Measurements from ENCODE around the gene KIF1C.

KIF1C gene

GRCh38 chr17:5033352-5034015 lies 35.7 kb downstream of the KIF1C start:
- DNase-seq, result no peak
- TF ChIP-seq POLR2A (IDR thresholded peaks at IDR 0.05; ENCODE audit: low read length) (no peak), GATA1 (IDR thresholded peaks at IDR 0.05; ENCODE audit: low read depth, low read length) (no peak)

DNA sequence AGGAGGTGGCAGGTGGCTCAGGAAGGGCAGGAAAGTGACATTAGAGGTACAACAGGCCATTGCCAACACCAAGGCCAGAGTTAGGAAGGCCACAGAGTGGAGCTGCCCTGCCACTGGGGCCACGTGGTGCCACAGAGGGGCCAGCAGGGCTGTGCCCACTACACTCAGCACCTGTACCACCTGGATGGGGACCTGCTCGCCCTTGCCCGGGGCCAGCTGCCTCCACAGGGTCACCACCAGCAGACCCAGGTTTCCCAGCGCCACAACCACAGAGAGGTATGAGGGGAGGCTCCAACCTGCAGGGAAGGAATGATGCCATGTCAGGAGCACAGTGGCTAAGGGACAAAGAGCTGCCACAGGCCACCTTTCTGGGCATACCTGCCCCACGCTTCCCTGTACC lies 36.3 kb downstream of the KIF1C start:
- DNase-seq, result no peak
- TF ChIP-seq POLR2A (IDR thresholded peaks at IDR 0.05; ENCODE audit: low read length) (no peak), GATA1 (IDR thresholded peaks at IDR 0.05; ENCODE audit: low read depth, low read length) (no peak)

DNA sequence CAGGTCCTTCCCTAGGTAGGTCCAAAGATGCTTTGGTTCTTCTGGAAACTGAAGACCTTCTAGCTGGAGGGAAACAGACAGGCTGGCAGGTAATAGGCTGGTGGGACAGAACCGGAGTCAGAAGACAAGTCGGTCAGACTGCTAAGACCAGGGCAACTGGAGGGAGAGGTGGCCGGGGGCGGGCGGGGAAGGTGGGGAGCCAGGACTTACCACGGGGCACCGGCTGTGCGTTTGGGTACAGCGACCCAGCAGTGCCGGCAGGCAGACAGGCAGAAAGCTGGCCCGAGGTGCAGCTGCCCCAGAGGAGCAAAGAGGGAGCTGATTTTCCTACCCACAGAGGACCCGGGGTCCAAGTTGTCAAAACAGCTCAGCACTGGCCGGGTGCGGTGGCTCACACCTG lies 36.9 kb downstream of the KIF1C start:
- TF ChIP-seq GATA1 (IDR thresholded peaks at IDR 0.05; ENCODE audit: low read depth, low read length), result no peak
- no peak for TF ChIP-seq POLR2A (IDR thresholded peaks at IDR 0.05; ENCODE audit: low read length)
- DNase-seq, result no peak

DNA sequence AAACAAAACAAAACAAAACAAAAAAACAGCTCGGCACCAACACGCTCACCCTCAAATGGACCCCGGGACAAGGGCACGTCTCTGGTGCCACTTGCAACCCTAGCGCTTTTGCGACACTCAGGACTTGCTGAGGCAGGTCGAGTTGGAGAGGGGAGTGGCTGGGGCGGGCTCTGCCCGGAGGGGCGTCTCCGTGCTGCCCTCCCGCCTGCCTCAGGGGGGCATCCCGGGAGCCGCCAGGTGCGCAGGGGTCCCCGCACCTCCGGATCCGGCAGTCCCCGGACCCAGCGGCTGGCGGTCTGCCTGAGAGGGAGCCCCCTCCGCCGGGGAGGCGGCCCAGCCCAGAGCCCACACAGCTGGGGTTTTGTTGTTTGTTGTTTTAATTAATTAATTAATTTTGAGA lies 37.6 kb downstream of the KIF1C start, which contains the start of gene SLC52A1:
Gene SLC52A1 (minus strand): TSS at position 112 of the 400 bp plus-strand sequence. CDS start 820 bp downstream, outside the sequence.
- TF ChIP-seq POLR2A (IDR thresholded peaks at IDR 0.05; ENCODE audit: low read length), result no peak
- no peak for TF ChIP-seq GATA1 (IDR thresholded peaks at IDR 0.05; ENCODE audit: low read depth, low read length)
- no peak for DNase-seq

GRCh38 chr17:5042157-5043022 lies 44.6 kb downstream of the KIF1C start:
- TF ChIP-seq POLR2A (IDR thresholded peaks at IDR 0.05; ENCODE audit: low read length) (no peak), GATA1 (IDR thresholded peaks at IDR 0.05; ENCODE audit: low read depth, low read length) (no peak)
- DNase-seq, result no peak

DNA sequence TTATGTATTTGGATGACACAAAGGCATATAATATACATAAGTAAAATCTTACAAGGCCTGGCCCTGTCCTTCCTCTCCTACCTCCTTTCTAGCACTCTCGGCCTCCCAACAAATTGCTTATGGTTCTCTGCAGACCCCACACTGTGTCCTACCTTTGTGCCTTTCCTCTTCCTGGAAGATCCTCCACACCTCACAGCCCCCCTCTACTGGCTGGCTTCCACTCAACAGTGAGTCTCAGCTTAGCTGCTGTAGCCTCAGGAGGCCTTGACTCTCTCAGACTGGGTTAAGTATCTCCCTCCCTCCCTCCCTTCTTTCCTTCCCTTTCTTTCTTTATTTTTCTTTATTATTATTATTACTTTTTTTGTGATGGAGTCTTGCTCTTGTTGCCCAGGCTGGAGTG lies 45.8 kb downstream of the KIF1C start:
- TF ChIP-seq GATA1 (IDR thresholded peaks at IDR 0.05; ENCODE audit: low read depth, low read length), result no peak
- no peak for TF ChIP-seq POLR2A (IDR thresholded peaks at IDR 0.05; ENCODE audit: low read length)

GRCh38 chr17:5044630-5045029 lies 46.9 kb downstream of the KIF1C start:
- DNase-seq, result no peak
- TF ChIP-seq GATA1 (IDR thresholded peaks at IDR 0.05; ENCODE audit: low read depth, low read length), result no peak

More for the DNA sequence above, 45.8 kb downstream of the KIF1C start:
- DNase-seq, result no peak

DNA sequence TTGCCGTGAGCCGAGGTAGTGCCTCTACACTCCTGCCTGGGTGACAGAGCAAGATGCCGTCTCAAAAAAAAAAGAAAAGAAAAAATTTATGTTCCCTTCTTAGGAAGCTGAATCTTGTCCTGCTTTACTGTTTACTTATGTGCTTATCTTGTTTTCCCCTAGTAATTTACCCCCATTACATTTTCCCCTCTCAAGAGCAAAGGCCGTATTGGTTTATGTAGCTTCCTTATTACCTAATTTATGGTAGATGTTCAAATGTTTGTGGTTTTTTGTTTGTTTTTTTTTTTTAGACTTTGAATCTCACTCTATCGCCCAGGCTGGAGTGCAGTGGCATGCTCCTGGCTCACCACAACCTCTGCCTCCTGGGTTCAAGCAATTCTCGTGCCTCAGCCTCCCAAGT lies 47.7 kb downstream of the KIF1C start:
- DNase-seq, result no peak
- no peak for TF ChIP-seq GATA1 (IDR thresholded peaks at IDR 0.05; ENCODE audit: low read depth, low read length)
- no peak for TF ChIP-seq POLR2A (IDR thresholded peaks at IDR 0.05; ENCODE audit: low read length)

GRCh38 chr17:5047446-5047845 lies 49.7 kb downstream of the KIF1C start:
- no peak for DNase-seq
- TF ChIP-seq GATA1 (IDR thresholded peaks at IDR 0.05; ENCODE audit: low read depth, low read length) (no peak), POLR2A (IDR thresholded peaks at IDR 0.05; ENCODE audit: low read length) (no peak)

DNA sequence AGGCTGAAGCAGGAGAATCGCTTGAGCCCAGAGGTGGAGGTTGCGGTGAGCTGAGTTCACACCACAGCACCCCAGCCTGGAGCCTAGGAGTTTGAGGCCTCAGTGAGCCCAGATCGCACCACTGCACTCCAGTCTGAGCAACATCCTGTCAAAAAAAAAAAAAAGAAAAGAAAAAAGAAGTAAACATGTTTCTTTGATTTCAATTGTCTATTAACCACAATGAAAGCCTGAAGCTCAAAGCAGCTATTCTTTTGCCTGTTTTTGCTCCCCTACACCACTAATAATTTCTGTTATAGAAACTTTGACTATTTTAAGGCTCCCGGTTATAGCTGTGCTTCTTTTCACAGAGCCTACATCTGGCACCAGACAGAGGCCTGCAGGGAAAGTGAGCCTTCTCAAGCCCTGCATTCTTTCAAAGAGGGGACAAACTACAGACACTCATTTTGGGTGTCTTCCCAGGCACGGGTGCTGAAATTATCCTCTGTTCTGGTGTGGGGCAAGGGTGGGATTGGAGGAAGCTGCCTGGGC lies 51.6 kb downstream of the KIF1C start:
- DNase-seq, result no peak
- TF ChIP-seq POLR2A (IDR thresholded peaks at IDR 0.05; ENCODE audit: low read length) (no peak), GATA1 (IDR thresholded peaks at IDR 0.05; ENCODE audit: low read depth, low read length) (no peak)

DNA sequence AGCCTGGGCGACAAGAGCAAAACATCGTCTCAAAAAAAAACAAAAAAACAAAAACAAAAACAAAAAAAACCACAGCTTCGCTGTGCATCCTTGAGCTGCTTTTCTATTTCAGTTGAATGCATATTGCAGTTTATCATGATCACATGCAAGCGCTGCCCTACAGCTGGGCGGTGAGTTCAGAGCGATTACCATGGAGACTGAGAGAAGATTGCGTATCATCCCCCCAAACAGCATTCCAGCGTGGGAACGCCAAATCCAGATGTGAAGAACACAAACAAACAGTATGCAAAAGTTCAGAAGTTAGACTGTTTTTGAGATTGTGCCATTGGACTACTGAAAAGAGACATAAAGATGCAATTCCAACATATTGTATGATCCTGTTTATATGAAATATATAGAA lies 52.5 kb downstream of the KIF1C start:
- TF ChIP-seq POLR2A (IDR thresholded peaks at IDR 0.05; ENCODE audit: low read length) (no peak), GATA1 (IDR thresholded peaks at IDR 0.05; ENCODE audit: low read depth, low read length) (no peak)
- no peak for DNase-seq

DNA sequence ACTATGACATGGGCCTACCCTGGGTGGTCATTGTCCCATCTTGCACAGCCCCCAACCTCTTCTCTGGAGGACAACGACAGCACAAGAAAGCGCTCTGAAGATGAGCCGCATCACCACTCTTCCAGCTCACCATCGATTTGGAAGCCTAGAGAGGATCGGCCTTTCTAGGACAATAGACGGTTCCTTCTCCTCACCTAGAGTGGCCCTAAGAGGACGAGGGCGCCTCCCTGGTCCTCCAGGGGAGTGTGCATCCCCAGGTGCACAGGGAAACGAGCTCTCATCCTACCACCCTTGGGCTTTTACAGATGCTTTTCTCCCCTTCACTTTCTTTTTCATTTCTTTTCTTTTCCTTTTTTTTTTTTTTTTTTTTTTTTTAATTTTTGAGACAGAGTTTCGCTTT lies 57.8 kb downstream of the KIF1C start:
- TF ChIP-seq POLR2A (IDR thresholded peaks at IDR 0.05; ENCODE audit: low read length) (no peak), GATA1 (IDR thresholded peaks at IDR 0.05; ENCODE audit: low read depth, low read length) (no peak)
- no peak for DNase-seq

DNA sequence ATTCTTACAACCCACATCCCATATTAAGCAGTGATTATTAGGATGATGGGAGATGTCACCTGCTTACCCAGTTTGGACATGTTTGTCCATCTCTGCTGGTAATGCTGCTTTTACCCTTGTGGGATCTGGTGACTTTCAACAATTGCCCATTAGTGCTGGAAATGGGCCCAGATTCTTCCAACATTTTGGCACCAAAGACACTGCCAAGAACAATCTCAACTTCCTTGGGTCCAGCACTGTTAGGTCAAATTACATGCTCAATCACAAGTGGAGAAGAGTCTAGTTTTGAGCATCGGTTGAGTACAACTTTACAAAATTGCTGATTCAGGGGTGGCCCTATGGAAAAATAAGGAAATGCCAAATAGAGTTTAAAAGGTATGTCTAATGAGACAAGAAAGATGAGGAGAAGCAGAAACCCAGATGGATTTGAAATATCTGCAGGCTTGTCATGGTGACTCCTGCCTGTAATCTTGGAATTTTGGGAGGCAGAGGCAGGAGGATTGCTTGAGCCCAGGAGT lies 67.5 kb downstream of the KIF1C start:
- no peak for DNase-seq
- TF ChIP-seq GATA1 (IDR thresholded peaks at IDR 0.05; ENCODE audit: low read depth, low read length) (no peak), POLR2A (IDR thresholded peaks at IDR 0.05; ENCODE audit: low read length) (no peak)

GRCh38 chr17:5068236-5068635 lies 70.5 kb downstream of the KIF1C start:
- no peak for DNase-seq
- TF ChIP-seq GATA1 (IDR thresholded peaks at IDR 0.05; ENCODE audit: low read depth, low read length) (no peak), POLR2A (IDR thresholded peaks at IDR 0.05; ENCODE audit: low read length) (no peak)

Measured in erythroblast (primary cell).